HG02885 (cell line): ENCODE measurements around the gene BAHCC1.
A peak's percentile ranks its signal among the peaks of the same experiment; 100 is the strongest.
"Not testable (repeated sequence)": the region's sequence is repeated elsewhere in the genome, so short reads cannot be mapped to it uniquely, and the experiment has no call there.

Experiments used
- ATAC-seq: cut with Tn5 transposase; IDR thresholded peaks from one replicate; pipeline ENCODE4 v1.9.1; 2021; ENCODE audit warnings: mild to moderate bottlenecking; ENCODE audit not compliant: unreplicated experiment, poor library complexity

The BAHCC1 gene

DNA sequence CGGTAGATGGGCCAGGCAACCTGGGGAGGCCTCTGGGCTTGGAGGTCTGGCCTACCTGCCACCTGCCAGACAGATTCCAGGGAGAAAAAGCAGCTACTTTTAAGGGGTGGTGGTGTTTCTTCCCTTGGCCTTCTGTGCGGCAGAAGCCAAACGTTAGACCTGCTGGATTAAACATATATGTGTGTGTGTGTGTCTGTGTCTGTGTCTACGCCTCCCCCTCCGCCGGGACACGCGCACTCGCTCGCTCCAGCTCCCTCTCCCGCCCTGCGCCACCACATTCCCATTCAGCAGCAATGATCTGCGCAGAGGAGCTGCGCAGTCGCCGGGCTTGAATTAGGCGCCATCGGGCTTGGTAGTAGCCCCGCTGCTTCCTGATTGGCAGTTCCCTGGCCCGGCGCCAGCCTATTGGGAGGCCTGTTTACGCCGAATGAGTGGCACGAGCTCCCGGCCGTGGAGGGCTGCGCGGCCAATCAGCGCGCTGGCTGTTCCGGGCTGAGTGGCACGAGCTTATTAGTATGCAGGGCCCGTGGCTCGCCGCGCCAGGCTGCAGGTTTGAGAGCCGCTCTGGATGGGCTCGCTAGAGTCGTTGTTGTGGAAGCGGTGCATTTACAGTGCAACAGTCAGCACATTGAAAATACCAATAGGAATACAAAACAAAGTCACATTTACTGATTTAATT is at the start of gene BAHCC1:
Gene BAHCC1, plus strand, starts transcription at position 537 of the 679 bp plus-strand sequence. CDS start 4,283 bp downstream, outside the sequence.
- peak; percentile 46 for ATAC-seq

DNA sequence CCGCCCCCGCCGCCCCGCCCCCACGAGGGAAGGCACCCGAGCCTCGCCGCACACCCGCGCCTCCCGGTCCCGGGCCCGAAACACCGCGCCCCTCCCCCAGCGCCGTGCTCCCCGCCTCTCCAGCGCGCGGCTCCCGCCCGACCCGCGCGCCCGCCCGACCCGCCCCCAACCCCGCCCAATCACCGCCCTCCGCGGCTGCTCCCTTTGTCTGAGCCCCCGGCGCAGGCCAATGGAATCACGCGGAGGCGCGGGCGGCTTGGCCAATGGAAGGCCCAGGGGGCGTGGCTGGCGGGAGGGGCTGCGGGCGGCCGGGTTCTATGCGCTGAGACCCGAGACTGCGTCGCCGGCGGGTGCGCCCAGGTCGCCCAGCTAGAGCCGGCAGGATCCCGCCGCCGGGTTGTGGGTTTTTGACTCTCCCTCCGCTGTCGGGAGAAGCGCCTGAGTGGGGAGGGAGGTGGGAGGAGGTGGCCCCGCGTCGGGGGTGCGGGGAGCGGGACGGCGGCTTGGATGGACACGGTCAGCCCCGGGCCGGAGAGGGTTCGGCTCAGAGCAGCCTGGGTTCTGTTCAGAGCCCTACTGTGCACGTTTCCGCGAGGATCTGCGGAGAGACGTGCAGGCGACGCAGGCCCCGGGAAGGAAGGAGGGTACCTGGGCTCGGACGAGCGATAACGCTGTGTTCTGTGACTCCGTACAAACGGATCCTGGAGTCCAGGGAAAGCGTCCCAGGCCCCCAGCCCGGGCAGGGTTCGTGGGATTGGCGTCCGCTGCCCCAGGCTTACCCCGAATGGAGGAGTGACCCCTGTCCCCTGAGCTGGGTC is 49.0 kb upstream of the BAHCC1 start:
- ATAC-seq: peak; percentile 71

DNA sequence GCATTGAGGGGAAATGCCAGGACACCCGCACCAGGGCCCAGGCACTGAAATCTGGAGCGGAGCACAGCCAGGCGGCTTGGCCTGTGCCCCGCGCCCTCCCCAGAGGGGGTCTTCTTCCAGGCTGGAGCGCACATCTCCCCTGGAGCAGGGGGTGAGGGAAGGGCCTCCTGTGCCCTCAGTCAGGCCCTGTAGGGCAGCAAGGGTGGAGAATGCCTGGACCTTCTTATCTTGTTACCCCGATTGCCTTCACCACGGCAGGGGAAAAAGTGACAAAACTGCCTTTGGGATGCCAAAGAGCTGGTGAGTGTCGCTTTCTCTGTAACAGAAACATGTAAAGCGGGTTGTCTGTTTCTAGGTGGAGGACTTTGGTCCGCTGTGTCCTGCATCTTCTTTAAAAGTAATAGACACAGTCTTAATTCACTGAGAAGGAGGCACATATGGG is 48.3 kb upstream of the BAHCC1 start:
- ATAC-seq: no peak

DNA sequence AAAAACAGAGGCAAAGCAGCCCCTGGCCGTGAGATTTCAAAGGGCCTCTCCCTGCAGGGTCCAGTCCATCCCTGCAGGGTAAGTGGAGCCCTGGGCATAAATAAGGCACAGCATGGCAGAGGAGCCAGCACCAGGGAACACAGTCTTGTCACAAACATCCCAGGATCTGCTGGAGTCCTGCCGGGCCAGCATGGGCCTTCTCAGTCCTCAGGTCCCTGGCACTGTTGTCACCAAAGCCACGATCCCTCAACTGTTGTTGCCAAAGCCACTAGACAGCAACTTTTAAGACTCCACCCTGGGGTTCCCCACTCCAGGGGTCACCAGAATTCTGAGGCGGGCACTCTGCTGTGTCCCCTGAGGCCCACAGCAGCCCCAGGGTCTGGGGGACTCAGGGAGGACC is 47.8 kb upstream of the BAHCC1 start:
- no peak for ATAC-seq

DNA sequence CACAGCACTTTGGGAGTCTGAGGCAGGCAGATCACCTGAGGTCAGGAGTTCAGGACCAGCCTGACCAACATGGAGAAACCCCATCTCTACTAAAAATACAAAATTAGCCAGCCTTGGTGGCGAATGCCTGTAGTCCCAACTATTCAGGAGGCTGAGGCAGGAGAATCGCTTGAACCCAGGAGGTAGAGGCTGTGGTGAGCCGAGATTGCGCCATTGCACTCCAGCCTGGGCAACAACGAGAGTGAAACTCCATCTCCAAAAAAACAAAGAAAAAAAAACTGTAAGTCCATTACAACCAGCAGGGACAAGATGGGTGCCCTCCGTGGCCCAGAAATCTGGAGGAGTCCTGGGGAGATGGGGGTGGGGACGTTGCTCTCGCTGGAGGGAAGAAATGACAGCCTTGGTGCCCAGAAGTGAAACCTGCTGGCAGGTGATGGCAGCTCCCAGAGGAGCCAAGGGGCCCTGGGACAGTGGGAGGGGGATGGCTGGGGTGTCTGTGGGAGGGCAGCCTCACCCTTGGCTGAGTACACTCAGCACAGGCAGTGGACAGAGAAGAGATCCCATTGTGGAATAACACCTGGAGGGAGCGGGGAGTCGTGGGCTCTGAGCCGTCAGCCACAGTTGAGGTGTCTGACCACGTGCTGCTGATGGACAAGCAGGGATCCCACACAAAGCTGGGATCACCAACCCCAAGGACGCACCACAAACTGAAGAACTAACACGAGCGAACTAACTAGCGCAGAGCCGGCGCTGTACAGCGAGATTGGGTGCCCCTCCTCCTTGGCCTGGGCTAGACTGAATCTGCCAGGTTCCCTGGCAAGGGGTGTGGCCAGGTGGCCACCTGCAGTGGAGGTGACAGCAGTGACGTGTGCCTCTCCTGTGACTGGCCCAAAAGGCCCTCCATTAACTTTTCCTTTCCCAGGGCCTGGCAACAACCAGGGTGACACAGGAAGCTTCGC is 46.9 kb upstream of the BAHCC1 start:
- no peak for ATAC-seq

DNA sequence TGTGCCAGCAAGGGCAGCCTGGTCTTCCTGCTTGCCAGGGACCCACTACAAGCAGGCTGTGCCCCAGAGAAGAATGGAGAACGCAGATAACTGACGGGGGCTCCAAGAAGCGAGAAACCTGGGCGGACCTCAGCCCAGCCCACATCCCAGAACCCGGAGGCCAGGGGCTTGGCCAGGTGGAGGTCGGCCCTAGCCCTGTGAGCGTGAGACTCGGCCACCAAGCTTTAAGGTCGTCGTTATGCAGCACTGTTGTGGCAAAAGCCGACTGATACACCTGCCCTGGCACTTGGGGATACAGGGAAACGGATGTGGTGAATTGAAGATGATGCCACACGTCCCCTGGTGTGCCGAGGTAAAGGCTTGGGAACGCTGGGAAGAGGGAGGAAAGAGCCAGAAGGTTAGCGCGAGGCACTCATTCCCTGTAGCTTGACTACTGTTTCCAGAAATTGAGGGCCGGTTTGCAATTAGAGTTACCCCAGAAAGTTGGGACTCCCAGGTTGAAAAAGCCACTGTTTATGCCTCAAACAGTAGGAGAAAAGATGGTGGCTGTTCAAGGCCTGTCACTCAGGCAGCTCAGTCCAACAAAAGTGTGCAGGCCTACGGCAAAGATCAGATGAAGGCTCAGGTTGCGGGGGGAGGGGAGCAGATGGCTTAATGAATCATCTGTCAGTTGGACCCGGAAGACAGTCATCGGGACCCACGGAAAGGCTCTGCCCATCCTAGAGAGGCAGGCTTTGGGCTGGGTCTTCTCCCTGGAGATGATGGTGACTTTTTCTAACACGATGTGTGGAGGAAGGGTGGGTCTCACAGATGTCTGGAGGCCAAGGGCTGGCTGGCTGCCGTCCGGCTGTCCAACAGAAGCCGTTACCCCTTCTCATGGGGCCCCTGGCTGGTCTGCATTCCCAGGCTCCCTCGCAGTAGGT is 45.6 kb upstream of the BAHCC1 start:
- ATAC-seq: no peak

DNA sequence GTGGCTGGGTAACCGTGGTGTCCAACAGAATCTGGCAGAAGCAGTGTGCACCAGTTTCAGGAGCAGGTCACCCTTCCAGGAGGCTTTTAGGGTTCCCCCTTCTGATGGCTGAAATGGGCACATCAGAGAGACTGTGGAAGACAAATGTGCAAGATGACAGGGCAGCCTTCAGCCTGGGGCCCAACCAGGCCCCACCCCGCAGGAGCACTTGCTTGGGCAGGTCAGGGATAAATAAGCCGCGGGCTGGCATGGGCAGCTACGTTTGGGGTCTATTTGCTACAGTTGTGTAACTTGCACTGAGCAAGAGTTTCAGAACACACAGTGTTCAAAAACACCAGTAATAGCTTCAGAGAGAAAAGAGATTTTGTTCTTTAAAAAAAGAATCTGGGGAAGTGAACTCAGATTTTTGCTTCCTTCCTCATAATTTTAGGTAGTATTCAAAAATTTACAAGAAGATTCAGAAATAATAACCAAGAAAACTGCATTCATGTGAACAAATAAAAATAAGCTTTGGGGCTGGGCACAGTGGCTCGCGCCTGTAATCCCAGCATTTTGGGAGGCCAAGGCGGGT is 44.9 kb upstream of the BAHCC1 start:
- ATAC-seq: no peak

DNA sequence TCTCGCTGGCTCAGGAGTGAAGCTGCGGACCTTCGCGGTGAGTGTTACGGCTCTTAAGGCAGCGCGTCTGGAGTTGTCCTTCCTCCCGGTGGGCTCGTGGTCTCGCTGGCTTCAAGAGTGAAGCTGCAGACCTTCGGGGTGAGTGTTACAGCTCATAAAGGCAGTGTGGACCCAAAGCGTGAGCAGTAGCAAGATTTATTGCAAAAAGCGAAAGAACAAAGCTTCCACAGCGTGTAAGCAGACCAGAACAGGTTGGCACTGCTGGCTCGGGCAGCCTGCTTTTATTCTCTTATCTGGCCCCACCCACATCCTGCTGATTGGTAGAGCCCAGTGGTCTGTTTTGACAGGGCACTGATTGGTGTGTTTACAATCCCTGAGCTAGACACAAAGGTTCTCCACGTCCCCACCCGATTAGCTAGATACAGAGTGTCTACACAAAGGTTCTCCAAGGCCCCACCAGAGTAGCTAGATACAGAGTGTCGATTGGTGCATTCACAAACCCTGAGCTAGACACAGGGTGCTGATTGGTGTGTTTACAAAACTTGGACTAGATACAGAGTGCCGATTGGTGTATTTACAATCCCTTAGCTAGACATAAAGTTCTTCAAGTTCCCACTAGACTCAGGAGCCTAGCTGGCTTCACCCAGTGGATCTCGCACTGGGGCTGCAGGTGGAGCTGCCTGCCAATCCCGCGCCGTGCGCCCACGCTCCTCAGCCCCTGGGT is 43.8 kb upstream of the BAHCC1 start:
- not testable (repeated sequence) for ATAC-seq

DNA sequence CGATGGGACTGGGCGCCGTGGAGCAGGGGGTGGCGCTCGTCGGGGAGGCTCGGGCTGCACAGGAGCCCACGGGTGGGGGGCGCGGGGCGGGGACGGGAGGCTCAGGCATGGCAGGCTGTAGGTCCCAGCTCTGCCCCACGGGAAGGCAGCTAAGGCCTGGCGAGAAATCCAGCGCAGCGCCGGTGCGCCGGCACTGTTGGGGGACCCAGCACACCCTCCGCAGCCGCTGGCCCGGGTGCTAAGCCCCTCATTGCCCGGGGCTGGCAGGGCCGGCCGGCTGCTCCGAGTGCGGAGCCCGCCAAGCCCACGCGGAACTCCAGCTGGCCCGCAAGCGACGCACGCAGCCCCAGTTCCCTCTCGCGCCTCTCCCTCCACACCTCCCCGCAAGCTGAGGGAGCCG is 43.2 kb upstream of the BAHCC1 start:
- ATAC-seq: not testable (repeated sequence)

DNA sequence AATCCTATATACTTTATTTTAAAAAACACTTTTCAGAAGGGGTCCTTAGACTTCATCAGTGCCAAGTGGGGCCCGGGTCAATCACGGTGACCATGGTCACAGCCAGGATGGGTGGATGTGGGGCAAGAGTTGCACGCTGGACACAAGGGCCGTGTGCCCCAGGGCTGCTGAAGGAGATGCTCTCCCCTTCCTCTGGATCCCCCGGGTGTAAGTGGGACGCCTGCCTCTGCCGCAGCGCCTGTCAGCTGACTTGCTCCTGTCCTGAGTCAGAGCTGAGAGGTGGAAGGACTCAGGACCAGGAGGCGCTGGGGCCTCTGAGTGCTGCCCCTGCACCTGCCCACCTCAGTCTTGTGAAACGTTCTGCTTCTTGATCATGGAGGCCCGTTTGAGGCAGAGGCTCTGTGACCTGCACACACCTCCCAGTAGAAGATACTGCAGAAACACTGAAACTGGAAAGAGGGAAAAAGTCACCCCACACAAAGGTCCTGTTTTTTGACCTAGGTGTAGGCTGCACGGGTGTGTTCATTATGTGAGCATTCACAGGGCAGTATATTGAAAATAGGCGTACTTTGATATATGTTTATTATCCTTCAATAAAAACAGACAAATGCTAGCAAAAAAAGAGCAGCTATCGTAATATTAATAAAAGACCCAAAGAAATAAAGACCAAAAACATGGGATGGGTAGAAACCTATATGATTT is 40.9 kb upstream of the BAHCC1 start:
- no peak for ATAC-seq

DNA sequence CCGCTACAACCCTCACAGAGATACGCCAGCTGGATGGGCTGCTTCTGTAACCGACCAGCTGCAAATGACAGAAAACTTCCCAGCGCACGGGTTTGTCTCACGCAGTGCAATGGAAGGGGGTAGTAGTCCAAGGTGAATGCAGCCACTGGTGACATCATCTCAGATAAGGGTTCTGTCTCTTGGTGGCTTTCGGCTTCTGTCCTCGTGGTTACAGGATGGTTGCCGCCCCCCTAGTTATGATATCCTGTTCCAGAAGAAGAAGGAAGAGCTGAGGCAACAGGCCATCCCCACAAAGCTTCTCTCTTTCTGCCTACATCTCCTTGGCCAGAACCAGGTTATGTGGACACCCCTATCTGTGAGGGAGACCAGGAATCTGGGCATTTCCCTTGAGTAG is 40.3 kb upstream of the BAHCC1 start:
- no peak for ATAC-seq

DNA sequence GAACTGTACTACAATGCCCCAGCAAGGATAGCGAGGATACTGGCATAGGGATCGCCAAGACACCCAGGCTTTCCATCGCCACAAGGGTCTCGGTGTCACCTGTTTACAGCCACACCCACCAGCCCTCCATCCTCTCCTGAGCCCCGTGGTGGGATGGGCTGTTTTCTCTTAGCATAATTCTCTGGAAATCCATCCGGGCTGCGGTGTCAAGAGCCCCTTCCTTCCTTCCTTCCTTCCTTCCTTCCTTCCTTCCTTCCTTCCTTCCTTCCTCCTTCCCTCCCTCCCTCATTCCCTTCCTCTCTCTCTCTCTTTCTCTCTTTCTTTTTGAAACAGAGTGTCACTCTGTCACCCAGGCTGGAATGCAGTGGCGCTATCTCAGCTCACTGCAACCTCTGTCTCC is 36.0 kb upstream of the BAHCC1 start:
- ATAC-seq: no peak

DNA sequence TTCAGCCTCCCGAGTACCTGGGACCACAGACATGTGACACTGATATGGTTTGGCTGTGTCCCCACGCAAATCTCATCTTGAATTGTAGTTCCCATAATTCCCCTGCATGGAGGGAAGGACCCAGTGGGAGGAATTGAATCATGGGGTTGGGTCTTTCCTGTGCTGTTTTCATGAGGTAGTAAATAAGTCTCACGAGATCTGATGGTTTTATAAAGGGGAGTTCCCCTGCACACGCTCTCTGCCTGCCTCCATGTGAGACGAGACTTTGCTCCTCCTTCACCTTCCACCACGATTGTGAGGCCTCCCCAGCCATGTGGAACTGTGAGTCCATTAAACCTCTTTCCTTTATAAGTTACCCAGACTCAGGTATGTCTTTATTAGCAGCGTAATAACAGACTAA is 33.3 kb upstream of the BAHCC1 start:
- not testable (repeated sequence) for ATAC-seq

DNA sequence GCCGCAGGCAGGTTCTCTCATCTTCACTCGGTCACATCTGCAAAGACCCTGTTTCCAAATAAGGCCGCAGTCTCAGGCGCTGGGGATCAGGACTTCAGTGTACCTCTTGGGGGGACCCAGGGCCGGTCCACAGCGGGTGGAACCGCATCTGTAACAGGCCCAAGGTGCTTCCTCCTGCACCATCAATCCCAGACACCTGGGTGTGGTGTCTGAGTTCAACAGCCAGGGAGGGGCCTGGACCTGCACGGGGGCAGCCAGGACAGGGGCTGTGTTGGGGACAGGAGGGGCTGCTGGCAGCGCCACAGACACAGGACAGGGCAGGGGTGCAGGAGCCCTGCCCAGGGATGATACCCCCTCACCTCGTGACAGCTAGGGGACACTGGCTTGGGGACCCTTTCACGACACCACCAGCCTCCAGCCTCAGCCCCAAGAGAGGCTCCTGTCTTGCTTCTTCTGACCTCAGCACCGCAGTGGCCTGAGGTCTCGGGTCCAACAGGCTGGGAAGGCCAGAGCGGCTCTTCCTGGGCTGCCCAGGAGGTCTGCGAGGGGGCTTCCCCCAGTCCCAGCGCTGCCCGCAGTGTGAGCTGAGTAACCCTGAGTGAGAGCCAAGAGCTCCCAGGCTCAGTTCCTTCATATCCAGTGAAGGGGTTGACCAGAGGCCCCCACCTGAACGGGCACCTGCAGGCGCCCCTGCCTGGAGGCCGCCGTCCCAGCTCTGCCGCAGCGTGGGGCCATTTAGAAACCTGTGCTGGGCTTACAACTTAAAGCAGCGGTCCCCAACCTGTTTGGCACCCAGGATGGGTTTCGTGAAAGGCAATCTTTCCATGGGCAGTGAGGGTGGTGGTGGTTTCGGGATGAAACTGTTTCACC is 30.7 kb upstream of the BAHCC1 start:
- ATAC-seq: no peak

DNA sequence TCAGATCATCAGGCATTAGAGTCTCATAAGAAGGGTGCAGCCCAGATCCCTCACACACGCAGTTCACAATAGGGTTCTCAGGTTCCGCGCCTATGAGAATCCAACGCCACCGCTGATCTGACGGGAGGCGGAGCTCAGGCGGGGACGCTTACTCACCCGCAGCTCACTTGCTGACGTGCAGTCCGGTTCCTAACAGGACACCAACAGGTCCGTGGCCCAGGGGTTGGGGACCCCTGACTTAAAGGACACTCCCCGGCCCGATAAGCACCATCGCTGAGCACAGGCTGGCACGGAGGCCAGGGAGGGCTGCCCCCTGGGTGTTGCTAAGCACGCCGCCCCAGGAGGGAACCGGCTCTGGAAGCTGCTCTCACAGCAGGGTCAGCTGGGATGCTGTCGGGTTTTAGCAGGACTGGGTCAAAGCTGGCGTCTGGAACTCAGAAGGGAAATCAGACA is 30.1 kb upstream of the BAHCC1 start:
- no peak for ATAC-seq

DNA sequence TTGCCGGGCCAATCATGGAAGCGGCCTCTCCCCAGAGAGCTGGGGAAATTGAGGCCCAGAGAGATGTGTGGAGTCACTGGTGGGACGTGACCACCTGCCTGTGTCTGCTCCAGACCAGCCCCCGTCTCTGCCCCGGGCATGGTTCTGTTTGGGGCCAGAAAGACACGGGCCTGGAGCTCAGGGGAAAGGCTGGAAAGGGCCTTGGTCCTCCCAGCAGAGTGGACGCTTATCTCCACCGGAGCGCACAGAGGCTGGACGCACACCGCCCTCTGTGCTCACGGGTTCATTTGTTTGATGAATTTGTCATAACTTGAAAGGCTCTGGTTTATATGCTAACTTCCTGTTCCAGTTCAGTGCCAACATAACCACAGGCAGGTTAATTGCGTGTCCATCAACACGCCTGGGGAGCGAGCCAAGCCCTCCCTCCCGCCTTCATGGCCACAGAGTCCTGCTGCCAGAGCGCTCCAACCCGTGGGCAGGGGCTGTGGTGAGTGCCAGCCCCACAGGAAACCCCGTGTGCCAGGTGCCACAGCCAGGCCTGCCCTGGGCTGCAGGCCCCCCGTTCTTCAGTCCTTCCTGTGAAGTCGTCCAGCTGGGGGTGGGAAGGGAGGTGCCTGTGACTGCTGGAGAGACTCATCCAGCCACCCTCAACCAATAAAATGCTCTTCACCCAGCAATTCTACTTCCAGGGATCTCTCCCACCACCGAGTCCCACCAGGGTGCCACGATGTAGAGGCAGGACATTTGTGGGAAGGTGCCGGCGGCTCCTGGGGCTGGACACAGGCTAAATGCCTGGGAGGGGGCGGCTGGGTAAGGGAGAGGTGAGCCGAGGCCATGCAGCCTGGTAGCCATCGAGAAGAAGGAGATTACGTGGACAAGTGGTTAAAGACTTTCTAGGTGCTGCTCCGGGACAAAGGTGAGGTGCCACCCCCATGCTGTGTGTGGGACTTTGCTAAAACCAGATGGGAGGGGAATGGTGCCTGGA is 29.4 kb upstream of the BAHCC1 start:
- no peak for ATAC-seq
